SKM-1 treated with dmso at 0.1 percent for 144 hours (cell line): ENCODE results near the gene ITIH5.

Experiments used
- DNase-seq: peaks from one replicate; lab custom pipeline; 2025; ENCODE audit not compliant: unreplicated experiment; lab: John Stamatoyannopoulos, UW

ITIH5 gene

DNA sequence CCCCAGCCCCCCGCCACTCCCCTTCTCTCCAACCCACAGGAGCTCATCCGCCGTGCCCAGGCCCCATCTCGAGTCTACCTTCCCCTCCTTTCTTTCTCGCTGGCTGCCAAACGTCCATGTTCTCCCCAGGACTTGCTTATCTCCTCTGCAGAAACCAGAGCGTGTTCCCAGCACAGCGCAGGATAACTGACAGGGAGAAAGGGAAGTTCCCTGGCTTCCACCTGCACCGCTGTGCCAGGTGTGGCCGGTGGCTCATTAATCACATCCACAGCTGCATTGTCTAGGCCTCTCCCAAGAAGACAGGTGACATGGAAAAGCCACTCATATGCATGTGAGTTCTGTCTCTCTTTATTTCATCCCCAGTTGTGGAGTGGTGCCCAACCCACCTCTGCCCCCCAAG, 113.2 kb downstream of the ITIH5 start:
- DNase-seq = no peak

DNA sequence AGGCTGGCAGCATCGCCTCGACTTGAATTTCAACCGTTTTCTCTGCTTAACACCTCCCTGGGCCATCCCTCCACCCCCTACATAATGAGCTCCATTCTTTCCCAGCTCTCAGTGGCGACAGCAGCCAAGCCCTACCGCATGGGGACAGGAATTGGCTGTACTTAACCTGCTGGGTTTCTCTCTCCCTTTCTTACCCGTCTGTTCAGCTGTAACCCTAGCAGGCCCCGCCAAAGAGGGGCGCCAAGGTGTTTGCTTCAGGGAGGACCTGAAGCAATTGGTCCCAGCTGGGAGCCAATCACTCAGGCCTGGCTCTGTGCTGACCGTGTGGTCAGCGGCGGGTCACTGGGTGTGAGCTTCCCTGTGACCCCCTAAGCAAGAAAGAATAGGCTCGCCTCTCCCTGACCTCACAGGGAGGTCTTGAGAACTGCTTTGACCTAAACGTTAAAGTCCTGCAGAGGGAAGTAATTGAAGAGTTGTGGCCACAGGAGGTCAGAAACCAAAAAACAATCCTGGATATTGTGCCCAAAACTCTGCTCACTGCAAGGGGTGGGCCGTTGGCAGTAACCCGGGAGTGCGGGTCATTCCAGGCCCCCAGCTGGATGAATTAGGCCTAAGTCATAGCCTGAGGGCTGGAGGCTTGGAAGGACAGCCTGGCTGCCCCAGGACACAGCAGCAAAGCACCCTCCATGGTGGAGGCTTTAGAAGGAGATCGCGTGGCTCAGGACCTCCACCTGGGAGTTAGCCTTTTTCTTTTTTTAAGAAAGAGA, 114.6 kb downstream of the ITIH5 start:
- no peak for DNase-seq

DNA sequence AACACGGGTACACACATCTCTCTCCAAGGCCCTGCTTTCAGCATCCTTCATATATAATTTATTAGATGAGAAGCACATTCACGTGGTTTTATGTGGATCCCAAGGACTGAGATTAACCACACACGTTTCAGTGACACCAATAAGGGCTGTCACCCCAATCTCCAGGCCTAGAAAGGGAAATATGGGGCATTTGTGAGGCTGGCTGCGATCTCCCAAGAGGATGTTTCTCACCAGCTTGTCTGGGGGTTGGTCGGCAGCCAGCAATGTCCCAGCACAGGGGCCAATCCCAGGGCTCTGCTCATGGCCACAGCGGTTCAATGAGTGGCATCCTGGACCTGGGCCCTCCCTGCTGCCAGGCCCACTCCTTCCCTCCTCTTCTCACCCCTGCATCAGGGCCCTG, 115.5 kb downstream of the ITIH5 start:
- no peak for DNase-seq

DNA sequence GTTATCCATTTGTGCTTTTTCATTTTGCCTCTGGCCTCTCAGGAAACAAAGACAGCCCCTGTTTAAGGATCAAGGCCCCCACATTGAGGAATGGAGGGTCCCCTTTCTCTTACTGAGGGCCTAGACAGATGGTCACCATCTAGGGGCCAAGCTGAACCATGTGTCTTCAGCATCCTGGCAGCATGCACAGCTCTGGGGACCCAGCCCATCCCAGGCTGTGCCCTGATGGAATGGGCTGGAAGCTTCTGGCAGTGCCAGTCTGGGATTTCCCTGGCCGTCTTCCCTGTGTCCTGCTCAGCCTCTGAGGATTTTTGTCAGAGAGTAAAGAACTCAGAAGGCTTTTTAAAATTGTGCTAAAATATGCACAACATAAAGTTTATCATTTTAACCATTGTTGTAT, 116.8 kb downstream of the ITIH5 start:
- DNase-seq = no peak

DNA sequence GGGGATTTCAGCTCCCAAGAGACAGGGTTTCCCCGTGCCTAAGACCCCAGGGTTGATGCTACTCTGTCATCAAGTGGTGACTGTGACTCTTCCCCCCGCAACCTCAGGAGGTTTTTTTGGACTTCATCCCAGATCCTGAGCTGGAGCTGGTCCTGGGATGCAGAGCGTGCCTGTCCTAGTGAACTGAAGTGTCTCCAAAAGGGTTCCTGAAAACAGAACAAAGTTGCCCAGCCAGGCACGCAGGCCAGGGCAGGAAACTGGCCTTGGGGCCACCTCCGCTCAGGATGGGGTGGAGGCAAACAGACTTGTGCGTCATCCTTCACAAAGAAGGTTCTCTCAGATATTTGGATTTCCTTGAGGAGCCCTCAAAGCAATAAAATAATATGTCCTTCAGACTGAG, 118.9 kb downstream of the ITIH5 start:
- no peak for DNase-seq

DNA sequence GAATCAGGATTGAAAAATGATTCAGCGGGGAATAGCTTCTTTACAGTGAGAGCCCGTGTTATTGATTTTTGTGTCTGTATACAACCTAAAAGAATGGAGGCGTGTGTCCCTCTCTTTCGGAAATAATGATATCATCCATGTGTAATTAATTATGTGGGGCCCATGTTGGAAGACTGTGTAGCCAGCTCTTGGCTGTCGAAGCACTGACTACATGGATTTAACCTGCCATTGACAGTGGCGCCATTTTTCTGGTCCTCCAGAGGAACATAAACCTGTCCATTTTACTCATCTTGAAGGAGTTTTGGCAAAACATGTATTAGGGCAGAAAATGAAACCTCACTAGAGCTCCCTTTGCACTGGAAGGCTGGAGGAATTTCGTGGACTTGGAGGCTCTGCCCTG, 119.6 kb downstream of the ITIH5 start:
- DNase-seq = no peak

DNA sequence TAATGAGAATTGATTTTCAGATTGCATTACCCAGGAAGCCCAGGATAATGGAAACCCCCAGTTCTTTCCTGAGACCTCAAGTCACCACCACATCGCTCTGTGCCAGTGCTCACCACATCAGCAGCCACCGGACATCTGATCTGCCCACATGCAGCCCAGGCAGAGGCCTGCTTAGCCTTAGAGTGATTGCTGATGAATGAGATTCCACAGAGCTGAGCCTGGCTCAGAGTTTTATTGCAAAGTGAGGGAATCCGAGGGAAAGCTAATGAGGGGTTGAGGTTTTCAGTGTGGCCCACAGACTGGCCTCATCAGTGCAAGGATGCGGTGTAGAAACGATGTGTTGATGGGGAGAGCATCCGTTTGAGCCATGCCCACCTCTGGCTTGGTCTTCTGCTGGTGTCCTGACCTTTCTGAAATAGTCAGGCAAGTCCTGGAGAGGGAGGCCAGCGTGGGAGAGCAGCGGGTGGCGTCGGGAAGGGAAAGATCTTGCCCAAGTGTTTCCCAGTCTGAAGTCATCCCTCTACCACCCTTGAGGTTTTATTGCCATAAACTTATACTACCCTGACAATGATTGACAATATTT, 120.3 kb downstream of the ITIH5 start:
- no peak for DNase-seq

DNA sequence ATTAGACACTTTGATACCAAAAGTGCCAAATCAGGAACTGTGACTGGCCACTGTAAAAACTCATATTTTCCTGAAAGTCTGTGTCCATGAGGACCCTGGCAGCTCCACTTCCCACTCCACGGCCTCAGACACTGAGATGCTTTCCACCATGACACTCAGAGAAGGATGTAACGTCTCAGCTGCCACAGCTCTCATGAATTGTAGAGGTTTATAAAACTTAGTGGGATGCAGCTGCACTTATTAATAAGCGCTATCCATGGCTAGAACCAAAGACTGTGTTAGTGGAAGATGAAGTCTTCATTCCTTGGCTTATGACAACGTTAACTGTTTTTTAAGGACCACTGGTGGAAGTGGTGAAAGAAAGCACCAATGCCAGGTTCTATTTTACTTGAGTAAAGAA, 121.0 kb downstream of the ITIH5 start:
- no peak for DNase-seq

DNA sequence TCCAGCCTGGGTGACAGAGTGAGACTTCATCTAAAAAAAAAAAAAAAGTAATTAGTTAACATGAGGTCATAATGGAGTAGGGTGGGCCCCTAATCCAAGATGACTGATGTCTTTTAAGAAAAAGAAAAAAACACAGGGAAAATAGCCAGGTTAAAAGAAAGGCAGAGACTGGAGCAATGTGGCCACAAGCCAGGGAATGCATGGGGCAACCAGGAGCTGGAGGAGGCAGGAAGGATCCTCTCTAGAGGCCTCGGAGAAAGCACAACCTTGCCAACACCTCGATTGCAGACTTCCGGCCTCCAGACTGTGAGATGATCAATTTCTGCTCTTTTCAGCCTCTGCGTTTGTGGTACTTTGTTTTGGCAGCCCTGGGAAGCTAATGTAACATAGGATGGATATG, 121.5 kb downstream of the ITIH5 start:
- DNase-seq = no peak

DNA sequence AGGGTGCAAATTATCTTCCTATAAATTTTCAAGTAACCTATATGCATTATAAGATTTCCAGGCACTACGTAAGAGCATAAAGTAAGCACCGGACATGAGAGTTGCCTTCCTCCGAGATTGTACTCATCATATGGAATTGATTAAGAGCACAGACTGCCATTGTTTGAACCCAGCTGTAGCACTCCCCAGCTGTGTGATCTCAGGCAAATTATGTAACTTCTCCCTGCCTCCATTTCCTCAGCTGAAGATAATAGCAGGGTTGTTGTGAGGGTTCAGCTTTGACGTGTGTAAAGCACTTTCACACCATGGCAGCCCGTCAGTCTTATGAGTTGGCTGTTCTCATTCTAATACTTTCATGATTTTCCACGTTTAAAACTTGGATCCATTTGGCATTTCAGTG, 122.6 kb downstream of the ITIH5 start:
- no peak for DNase-seq

DNA sequence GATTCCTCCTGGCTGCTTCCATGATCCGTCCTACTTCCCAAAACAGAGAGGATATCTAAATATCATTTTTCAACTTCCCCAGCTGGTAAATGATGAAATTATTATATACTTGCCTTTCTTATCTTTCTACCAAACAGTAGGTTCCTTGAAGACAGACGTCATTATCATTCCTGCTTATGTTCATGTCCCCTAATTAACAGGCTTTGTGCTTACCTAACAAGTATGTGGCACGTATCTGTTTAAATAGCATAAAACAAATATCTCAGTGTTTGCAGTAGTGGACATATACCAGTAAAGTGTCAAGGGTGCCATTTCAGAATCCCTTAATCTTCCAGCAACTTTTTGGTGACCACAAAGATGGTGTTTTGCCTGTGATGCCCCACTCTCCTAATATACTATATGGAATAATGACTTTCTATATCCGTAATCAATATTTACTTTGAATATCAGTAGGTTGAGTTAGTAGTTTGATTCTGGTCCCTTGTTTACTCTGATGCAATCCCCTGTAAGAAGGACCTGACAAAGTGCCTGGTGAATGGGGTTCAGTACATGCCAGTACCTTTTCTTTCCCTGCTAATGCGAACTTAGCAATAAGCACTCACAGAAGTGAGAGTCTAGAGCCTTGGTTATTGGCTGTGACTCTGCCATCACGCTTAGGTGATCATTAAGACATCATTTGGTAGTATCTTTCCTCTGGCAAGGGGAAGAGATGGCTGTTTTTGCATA, 124.4 kb downstream of the ITIH5 start:
- DNase-seq = no peak

DNA sequence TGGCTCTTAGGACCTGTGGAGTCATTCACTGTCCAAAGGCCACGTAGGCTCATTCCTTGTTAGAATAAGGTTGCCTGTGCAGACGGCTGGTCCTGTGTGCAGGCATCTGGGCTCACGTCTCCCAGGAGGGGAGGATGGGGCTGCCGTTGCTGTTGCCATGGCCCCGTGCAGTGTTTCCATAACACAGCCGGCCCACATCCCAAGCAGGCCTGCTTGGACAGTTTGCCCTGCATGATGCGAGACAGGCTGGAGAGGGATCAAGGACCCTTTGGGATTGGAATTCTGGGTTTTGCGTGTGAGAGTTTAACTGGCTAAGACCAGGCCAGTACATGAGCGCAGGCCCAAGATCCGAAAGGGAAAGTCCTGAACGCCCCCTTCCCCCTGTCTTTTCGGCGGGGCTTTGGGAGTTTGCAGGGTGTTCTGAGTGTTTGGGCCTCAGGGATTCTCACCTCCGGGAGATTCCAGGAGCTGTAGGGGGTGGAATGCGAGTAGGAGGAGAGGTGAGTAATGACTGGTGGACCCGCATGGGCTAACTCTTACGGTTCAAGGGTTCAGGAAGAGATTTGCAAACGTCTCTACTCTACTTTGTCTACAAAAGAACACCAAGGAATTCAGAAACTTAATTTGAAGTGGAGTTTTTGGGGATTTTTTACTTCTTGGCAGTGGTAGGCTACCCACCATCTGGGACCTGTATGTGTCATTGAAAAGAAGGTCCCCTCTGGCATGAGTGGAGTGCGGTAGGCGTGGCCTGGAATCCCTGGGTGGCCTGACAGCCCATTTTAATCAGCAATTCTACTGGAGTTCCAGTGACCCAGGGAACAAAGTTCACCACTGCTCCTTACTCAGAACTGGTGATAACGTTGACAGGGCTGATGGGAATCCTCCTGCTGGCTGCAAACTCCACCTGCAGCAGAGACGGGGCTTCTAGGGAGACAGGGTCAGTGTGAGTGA, 125.4 kb downstream of the ITIH5 start:
- DNase-seq = no peak

DNA sequence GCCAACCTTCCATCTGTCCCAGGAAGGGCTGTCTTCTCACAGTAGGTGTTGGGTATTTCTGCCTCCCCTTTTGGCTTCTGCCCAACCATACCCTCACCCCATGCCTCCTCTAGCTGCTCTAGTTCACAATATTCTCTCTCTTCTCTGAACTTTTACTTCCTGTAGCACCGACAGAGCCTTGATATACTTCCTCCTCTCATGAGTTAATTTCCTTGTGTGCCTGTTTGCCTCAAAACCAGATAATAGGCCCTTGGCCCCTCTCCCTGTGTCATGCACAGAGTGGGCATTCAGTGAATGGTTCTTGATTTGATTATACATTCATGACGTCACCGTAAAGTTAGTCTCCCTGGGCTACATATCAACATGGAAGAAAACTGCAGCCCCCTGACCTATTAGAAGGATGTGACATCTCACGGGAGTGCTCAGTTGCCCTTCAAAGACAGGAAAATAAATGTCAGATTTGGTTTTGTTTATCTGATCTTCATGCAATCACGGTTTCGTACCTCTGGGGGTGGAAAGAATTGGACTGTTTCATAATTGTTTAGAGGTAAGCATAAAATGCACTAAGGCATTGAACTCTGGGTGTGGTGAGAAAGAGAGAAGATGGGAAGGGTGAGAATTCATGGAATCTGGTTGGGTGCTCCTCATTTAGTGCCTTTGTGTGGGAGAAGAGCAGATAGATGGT, 127.7 kb downstream of the ITIH5 start:
- no peak for DNase-seq

DNA sequence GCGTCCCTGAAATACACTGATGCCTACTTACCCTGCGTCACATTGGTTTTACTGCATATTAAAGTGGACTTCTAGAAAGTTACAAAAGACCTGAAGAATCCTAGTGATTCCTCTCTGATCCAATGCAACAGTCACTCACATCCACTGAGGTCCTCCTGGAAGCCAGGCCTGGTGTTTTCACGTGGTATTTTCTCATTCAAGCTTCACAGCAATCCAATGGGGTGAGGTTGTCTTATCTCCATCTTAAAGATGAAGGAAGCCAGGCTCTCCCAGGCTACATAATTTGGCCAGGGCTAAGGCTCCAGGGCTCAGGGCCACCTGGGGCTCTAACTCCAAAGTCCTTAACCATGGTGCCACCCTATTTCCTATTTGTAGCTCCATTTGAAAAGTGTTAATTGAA, 129.6 kb downstream of the ITIH5 start:
- DNase-seq = no peak

DNA sequence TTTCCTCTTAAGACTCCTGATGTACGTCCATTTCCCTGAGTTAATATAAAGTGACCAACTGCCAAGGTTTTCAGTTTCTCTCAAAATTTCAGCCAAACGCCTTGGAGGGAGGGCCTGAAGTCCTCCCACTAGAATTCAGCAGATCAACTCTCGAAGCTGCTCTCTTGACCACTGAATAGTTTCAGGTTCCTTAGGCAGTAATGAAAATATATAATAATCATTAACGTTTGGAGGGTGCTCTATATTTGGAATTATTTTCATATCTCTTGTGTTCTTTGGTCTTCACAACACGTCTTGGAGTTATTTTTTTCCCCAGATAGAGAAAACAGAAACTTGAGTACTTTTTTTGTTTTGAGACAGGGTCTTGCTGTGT, 132.3 kb downstream of the ITIH5 start:
- no peak for DNase-seq

DNA sequence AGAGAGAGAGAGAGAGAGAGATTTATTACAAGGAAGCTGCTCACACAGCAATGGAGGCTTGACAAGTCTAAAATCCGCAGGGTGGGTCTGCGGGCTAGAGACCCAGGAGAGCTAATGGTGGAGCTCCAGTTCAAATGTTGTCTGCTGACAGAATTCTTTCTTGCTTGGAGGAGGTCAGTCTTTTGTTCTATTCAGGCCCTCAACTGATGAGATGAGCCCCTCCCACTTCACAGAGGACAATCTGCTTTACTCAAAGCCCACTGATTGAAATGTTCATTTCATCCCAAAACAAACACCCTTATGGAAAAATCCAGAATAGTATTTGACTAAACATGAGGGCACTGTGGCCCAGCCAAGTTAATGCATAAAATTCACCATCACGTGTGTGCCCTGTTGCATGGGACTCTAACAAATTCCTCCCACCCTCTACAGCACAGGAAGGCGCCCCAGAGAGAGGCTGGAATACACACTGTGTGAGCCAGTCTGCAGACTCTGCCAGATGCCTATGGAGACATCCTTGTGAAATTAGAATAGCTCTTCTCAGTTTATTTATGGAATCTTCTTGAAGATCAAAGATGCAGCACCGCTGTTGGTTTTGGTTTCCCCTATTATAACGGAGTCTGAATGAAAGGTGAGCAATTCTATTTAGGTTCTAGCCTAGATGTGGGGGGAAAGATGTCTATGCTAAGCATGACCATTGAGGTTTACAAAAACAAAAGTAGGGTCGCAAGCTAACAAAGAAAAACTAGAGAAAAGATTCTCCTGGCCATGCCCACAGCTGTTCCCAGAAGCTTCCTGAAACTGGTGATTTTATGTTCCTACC, 132.9 kb downstream of the ITIH5 start:
- DNase-seq = no peak

DNA sequence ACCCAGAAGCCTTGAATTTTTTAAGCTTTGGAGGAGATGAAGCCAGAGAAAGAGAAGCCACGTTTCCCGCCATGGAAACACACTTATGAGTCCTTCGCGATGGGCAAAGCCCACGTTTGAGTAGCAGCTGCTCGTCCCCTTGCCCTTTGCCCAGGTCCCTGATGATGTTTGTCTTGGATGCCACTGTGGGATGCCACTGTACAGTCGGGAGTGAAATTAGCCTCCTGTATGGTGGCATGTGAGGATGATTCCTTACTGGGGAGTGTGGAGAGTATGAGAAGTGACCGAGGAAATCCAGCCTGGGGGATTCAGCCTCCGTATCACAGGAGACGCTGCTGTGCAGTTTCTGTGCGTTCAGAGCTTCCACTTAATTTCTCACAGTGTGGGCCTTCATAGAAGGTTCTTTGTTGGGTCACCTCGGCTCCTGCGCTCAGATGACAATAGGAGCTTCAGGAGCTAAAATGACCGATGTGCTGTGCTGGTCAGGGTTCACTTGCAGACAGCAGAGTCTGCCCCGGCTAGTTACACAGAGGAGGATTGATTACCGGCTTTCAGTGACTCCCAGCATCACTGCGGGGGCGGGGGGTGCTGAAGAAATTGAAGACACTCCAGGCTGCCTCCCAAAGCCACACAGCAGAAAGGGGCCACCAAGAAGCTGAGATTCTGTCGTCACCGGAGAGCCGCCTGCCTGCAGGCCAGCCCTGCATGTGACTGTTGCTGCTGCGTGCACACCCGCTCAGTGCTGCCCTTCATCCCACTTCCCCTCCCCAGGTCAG, 133.9 kb downstream of the ITIH5 start:
- DNase-seq = no peak

DNA sequence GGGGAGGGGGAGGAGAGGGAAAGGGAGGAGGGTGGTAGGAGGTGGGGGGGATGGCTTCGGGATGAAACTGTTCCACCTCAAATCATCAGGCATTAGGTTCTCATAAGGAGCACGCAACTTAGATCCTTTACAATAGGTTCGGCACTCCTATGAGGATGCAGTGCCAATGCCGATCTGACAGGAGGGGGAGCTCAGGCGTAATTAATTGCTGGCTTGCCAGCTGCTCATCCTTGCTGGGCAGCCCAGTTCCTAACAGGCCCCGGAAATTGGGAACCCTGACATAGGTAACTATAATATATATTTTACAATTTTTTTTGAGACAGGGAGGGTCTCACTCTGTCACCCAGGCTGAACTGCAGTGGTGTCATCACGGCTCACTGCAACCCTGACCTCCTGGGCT, 137.1 kb downstream of the ITIH5 start:
- no peak for DNase-seq

DNA sequence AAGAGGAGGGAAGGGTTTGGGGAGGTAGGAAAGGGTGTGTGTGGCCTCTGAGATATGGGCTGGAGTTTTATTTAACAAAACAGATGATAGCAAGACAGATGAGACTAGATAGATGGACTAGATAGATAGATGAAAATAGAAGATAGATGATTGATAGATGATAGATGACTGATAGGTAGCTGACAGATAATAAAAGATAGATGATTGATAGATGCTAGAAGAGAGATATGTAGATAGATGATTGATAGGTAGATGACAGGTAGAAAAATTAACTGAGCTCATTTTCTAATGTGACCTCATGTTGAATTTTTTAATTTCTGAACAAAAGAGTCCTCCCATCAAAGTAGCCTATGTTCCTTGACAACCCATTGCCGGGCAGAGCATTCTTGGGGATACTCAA, 139.3 kb downstream of the ITIH5 start:
- no peak for DNase-seq
